Retinal pigment epithelial cell (primary cell): ENCODE data around the gene GAPDHS.
A peak's percentile ranks its signal among the peaks of the same experiment; 100 is the strongest.

Experiments
- DNase-seq: peaks from one replicate; pipeline ENCODE4 v3.0.0-alpha.2; 2010; ENCODE audit warnings: low read depth
- H3K4me3 ChIP-seq: 2 replicates; pipeline ENCODE4 v1.5.1; 2011; ENCODE audit warnings: mild to moderate bottlenecking, low read length, control low read depth, moderate library complexity
- CTCF ChIP-seq: conservative IDR thresholded peaks from 2 replicates; pipeline ENCODE4 v1.5.1; 2011; ENCODE audit warnings: low read depth, low read length, control low read depth, inconsistent platforms

GAPDHS gene

DNA sequence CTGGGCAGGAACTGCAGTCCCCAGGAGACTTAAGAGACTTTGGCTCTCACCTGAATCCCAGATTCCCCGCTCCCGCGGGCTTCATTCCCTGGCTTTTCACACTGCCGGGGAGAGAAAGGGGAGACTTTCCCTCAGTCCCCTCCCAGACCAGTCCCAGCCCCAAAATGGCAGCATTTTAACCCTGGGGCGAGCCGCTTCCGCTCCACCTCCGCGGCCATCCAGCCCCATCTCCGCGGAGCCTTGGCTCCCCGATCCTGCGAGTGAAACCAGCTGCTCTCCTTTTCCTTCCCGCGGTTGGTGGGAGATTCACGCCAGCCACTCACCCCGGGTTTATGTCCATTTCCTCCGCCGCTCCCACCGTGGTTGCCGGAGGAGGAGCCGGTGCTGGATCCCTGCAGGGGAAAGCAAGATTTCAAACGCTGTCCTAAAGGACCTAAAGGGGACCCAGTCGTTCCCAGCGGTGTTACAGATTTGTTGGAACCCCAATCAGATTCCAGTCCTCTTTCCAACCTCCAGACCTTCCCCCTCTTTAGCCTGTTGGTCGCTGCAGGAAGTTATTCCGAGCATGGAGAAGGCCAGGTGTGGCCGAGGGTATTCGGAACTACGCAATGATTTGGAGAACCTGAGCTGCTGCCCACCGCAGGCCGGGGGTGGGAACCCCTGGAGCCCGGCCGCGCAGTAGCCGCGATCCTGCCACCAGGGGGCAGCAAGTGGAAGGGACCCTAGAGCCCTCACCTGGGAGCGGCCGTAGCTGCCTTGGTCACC is 23.2 kb upstream of the GAPDHS start:
- DNase-seq = no peak
- H3K4me3 ChIP-seq = peak overlapping the region; percentile 49
- peak; percentile 93 for TF ChIP-seq CTCF

- H3K4me3 ChIP-seq = no peak overlapping the region
- TF ChIP-seq CTCF = no peak
- no peak for DNase-seq
Observed at GRCh38 chr19:35510626-35510964, 22.7 kb upstream of the GAPDHS start.

GRCh38 chr19:35511337-35511736 is 21.9 kb upstream of the GAPDHS start:
- TF ChIP-seq CTCF = no peak
- DNase-seq = no peak

DNA sequence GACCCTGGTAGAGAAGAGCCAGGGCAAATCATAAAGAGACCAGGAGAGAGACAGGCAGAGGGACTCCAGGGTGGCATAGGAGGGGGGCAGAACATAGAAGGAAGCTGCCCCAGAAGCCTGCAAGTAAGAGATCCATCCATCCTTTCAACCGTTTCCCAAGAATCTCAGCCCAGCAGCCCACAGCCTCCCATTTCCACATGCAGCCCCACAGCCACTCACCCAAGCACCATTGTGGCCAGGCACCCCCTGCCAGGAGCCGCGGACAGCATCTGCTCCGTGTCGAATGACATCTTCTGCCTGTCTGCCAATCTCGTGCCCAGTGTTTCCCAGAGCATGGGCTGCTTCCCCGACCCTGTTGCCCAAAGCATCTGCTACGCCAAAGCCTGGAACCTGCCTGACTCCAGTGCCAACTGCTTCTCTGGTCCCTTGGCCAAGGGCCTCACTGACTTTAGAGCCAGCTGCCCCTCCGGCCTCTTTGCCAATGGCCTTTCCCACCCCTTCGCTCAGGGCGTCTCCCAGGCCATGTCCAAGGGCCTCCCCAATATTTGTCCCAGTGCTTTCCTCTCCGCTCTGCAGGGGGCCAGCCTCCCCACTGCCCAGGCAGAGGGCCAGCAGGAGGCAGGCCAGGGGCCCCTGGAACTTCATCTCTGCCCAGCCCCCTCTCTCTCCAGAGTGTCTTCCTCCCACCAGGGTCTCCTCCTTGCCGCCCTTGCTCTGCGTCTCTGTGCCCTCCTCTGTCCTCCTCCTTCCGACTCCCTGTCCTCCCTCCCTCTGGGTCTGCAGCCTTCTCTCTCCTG is 20.2 kb upstream of the GAPDHS start:
- DNase-seq = no peak
- no peak for TF ChIP-seq CTCF
- H3K4me3 ChIP-seq = no peak overlapping the region

More at GRCh38 chr19:35511337-35511736, 21.9 kb upstream of the GAPDHS start:
- no peak overlapping the region for H3K4me3 ChIP-seq

GRCh38 chr19:35513628-35514281 is 19.5 kb upstream of the GAPDHS start, which contains the start of gene DMKN:
DMKN (minus strand) TSS chr19:35513649; CDS start chr19:35513475, 174 bp downstream.
- DNase-seq = no peak
- TF ChIP-seq CTCF = peak; percentile 37
- no peak within 1 kb of the TSS for H3K4me3 ChIP-seq

DNA sequence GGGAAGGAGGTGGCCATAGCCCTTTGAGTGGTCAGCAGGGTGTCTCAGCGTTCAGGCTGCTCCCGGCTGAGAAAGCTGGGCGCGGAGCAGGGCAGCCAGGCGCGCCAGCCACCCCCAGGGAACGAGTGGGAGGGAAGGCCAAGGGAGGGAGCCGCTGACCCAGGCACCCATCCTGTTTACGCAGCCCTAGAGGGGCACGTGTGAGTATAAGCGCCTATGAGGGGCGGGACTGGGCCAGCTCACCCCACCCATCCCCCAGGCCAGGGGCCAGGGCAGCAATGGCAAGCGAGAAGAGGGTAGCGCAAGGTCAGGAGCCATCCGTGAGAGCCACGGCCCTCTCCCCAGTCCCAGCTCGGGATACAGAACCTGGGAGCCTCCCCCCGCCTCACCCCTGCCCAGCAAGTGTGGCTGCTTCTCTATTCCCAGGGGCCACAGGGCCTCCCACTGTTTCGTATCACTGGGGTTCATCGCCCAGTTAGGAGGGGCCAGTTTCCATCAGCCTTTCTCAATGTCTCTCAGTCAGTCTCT is 18.9 kb upstream of the GAPDHS start:
- DNase-seq = no peak
- no peak overlapping the region for H3K4me3 ChIP-seq
- TF ChIP-seq CTCF = no peak
